IMR-90 (cell line): ENCODE measurements around the gene MCHR2. TPM values are rescaled to one million over a fixed set of nuclear protein-coding genes. Genes with fewer than 3 reads are reported as not detected.

Source experiments
- ATAC-seq: fragments of 200-7000 bp; cut with Tn5 transposase; 2 replicates; pipeline ENCODE4 v1.9.1; 2020; ENCODE audit warnings: low read depth, mild to moderate bottlenecking, moderate library complexity
- BruUV-seq: library from RNA; stranded (reverse); fragments of 400-500 nt; replicated peaks from 2 replicates; lab custom pipeline; 2021; lab: Mats Ljungman, UMichigan
- CTCF ChIA-PET: fragments of 300-600 bp; formaldehyde crosslinking; extraction: SDS; loops from one replicate; lab custom pipeline; 2021; ENCODE audit warnings: antibody characterized with exemption; lab: Yijun Ruan, JAX
- POLR2A ChIA-PET: fragments of 300-600 bp; sonication (Branson Sonifier 250); formaldehyde crosslinking; loops from one replicate; lab custom pipeline; 2022; ENCODE audit warnings: antibody characterized with exemption; ENCODE audit not compliant: unreplicated experiment; lab: Charles Lee
- DNase-seq: peaks from one replicate; pipeline ENCODE4 v3.0.0; 2013
- H2AFZ ChIP-seq: replicated peaks from 2 replicates; pipeline ENCODE3; 2013; ENCODE audit warnings: low read length, mild to moderate bottlenecking; ENCODE audit not compliant: poor library complexity
- H2AK5ac ChIP-seq: 2 replicates; pipeline ENCODE4 v1.6.1; 2013; ENCODE audit warnings: low read depth, low read length, inconsistent platforms
- H2AK9ac ChIP-seq: replicated peaks from 2 replicates; pipeline ENCODE3; 2013; ENCODE audit warnings: mild to moderate bottlenecking, low read depth, low read length, moderate library complexity; ENCODE audit not compliant: poor library complexity
- H2BK120ac ChIP-seq: 2 replicates; pipeline ENCODE4 v1.6.1; 2013; ENCODE audit warnings: low read depth, low read length, inconsistent platforms
- H2BK15ac ChIP-seq: 3 replicates; pipeline ENCODE4 v1.6.1; 2013; ENCODE audit warnings: low read depth, low read length, inconsistent platforms
- H2BK20ac ChIP-seq: 2 replicates; pipeline ENCODE4 v1.6.1; 2013; ENCODE audit warnings: low read depth, mild to moderate bottlenecking, inconsistent platforms, low read length, moderate library complexity
- H2BK5ac ChIP-seq: 2 replicates; pipeline ENCODE4 v1.6.1; 2013; ENCODE audit warnings: mild to moderate bottlenecking, low read depth, low read length, inconsistent platforms; ENCODE audit not compliant: poor library complexity, severe bottlenecking
- H3K14ac ChIP-seq: replicated peaks from 2 replicates; pipeline ENCODE4 v1.6.1; 2013; ENCODE audit warnings: low read depth, low read length, inconsistent platforms
- H3K18ac ChIP-seq: 2 replicates; pipeline ENCODE4 v1.6.1; 2013; ENCODE audit warnings: low read depth, low read length, control low read depth
- H3K23ac ChIP-seq: 2 replicates; pipeline ENCODE4 v1.6.1; 2013; ENCODE audit warnings: low read depth, low read length, inconsistent platforms
- H3K27ac ChIP-seq: 2 replicates; pipeline ENCODE4 v1.5.1; 2013; ENCODE audit warnings: mild to moderate bottlenecking, control low read depth, low read length; ENCODE audit not compliant: insufficient read depth
- H3K27me3 ChIP-seq: 2 replicates; pipeline ENCODE4 v1.6.1; 2013; ENCODE audit warnings: low read length; ENCODE audit not compliant: control insufficient read depth, insufficient read depth
- H3K36me3 ChIP-seq: 2 replicates; pipeline ENCODE4 v1.6.1; 2013; ENCODE audit warnings: low read length, mixed read lengths; ENCODE audit not compliant: control insufficient read depth, insufficient read depth
- H3K4ac ChIP-seq: 2 replicates; pipeline ENCODE4 v1.6.1; 2013; ENCODE audit warnings: low read depth, low read length, inconsistent platforms
- H3K4me1 ChIP-seq: 2 replicates; pipeline ENCODE4 v1.6.1; 2013; ENCODE audit warnings: low read length, mixed read lengths; ENCODE audit not compliant: control insufficient read depth, insufficient read depth
- H3K4me2 ChIP-seq: 2 replicates; pipeline ENCODE4 v1.6.1; 2013; ENCODE audit warnings: low read depth, mild to moderate bottlenecking, control low read depth, low read length, moderate library complexity
- H3K4me3 ChIP-seq: 2 replicates; pipeline ENCODE4 v1.5.1; 2013; ENCODE audit warnings: low read depth, mild to moderate bottlenecking, control low read depth, low read length, moderate library complexity; ENCODE audit not compliant: insufficient read depth
- H3K56ac ChIP-seq: 2 replicates; pipeline ENCODE4 v1.6.1; 2013; ENCODE audit warnings: low read length, inconsistent platforms; ENCODE audit not compliant: insufficient read depth; ENCODE audit errors: extremely low read depth
- H3K79me1 ChIP-seq, 2 experiments: 2 replicates each; pipeline ENCODE4 v1.6.1; 2013; ENCODE audit warnings: low read length in 2 of 2, inconsistent platforms in 1 of 2, low read depth in 1 of 2
- H3K9ac ChIP-seq: 2 replicates; pipeline ENCODE4 v1.6.1; 2013; ENCODE audit warnings: low read depth, low read length, control low read depth
- H3K9me1 ChIP-seq: 2 replicates; pipeline ENCODE4 v1.6.1; 2013; ENCODE audit warnings: low read length, inconsistent platforms; ENCODE audit not compliant: insufficient read depth
- H3K9me3 ChIP-seq: 2 replicates; pipeline ENCODE4 v1.6.1; 2013; ENCODE audit warnings: low read length; ENCODE audit not compliant: control insufficient read depth, insufficient read depth
- H4K20me1 ChIP-seq: 2 replicates; pipeline ENCODE4 v1.6.1; 2013; ENCODE audit warnings: low read length, inconsistent platforms; ENCODE audit not compliant: insufficient read depth
- H4K5ac ChIP-seq: 2 replicates; pipeline ENCODE4 v1.6.1; 2013; ENCODE audit warnings: mild to moderate bottlenecking, low read depth, low read length, control low read depth
- H4K8ac ChIP-seq, 2 experiments: 2 replicates each; pipeline ENCODE4 v1.6.1; 2013; ENCODE audit warnings: low read depth in 2 of 2, low read length in 2 of 2, control low read depth in 1 of 2, inconsistent platforms in 1 of 2
- H4K91ac ChIP-seq: 2 replicates; pipeline ENCODE4 v1.6.1; 2013; ENCODE audit warnings: low read depth, low read length, inconsistent platforms; ENCODE audit not compliant: insufficient read depth
- BHLHE40 ChIP-seq: fragments of 150-350 bp; IDR thresholded peaks from 2 replicates; pipeline ENCODE4 v1.6.1; 2016; ENCODE audit warnings: mild to moderate bottlenecking, low read depth, low read length
- CEBPB ChIP-seq: IDR thresholded peaks from 2 replicates; pipeline ENCODE4 v1.6.1; 2012; ENCODE audit warnings: low read depth, low read length, improper control_type of control experiment
- CHD1 ChIP-seq: IDR thresholded peaks from 2 replicates; pipeline ENCODE4 v1.6.1; 2012; ENCODE audit warnings: low read depth, low read length, improper control_type of control experiment
- FOS ChIP-seq: fragments of 150-350 bp; IDR thresholded peaks from 2 replicates; pipeline ENCODE4 v1.6.1; 2016; ENCODE audit warnings: low read depth, low read length
- MAFK ChIP-seq: IDR thresholded peaks from 2 replicates; pipeline ENCODE4 v1.6.1; 2012; ENCODE audit warnings: low read depth, low read length, improper control_type of control experiment
- MAZ ChIP-seq: IDR thresholded peaks from 2 replicates; pipeline ENCODE4 v1.6.1; 2012; ENCODE audit warnings: low read depth, mild to moderate bottlenecking, low read length, improper control_type of control experiment, moderate library complexity, borderline replicate concordance
- MXI1 ChIP-seq: IDR thresholded peaks from 2 replicates; pipeline ENCODE4 v1.6.1; 2012; ENCODE audit warnings: low read depth, mild to moderate bottlenecking, low read length, moderate library complexity, borderline replicate concordance
- NFE2L2 ChIP-seq: fragments of 150-350 bp; IDR thresholded peaks from 2 replicates; pipeline ENCODE4 v1.6.1; 2016; ENCODE audit warnings: low read depth, mild to moderate bottlenecking, low read length
- POLR2A ChIP-seq: IDR thresholded peaks from 2 replicates; pipeline ENCODE4 v1.6.1; 2012; ENCODE audit warnings: mild to moderate bottlenecking, low read depth, low read length
- RAD21 ChIP-seq: IDR thresholded peaks from 2 replicates; pipeline ENCODE4 v1.6.1; 2012; ENCODE audit warnings: low read length, improper control_type of control experiment
- RCOR1 ChIP-seq: IDR thresholded peaks from 2 replicates; pipeline ENCODE4 v1.6.1; 2012; ENCODE audit warnings: mild to moderate bottlenecking, low read length, improper control_type of control experiment; ENCODE audit not compliant: insufficient replicate concordance
- RFX5 ChIP-seq: IDR thresholded peaks from 2 replicates; pipeline ENCODE4 v1.8.0; 2012; ENCODE audit warnings: low read depth, mild to moderate bottlenecking, low read length, moderate library complexity
- SMC3 ChIP-seq: fragments of 150-350 bp; IDR thresholded peaks from 2 replicates; pipeline ENCODE4 v1.6.1; 2016; ENCODE audit warnings: low read depth, mild to moderate bottlenecking, antibody characterized with exemption, low read length, moderate library complexity
- WGBS, 2 experiments: methylation state at CpG; one replicate each; pipeline versions ENCODE4 v1.1.5 to v1.1.7; 2013; ENCODE audit warnings: missing lambda C conversion rate in 2 of 2; ENCODE audit not compliant: insufficient read length in 1 of 2; ENCODE audit errors: extremely low coverage in 2 of 2; 5-methylcytosine and 5-hydroxymethylcytosine counted together
- dilution Hi-C: fragments of 300-500 bp; cut with HindIII; formaldehyde crosslinking; loops from one replicate; pipeline ENCODE4 v1.14.3; 2018; ENCODE audit warnings: low sequenced_read_pairs; ENCODE audit not compliant: unreplicated experiment
- in situ Hi-C: fragments of 300-500 bp; cut with MboI; formaldehyde crosslinking; loops from 3 replicates; pipeline ENCODE4 v1.14.3; 2019; ENCODE audit warnings: low sequenced_read_pairs, inconsistent platforms, mixed read lengths
- intact Hi-C: fragments of 100-400 bp; cut with micrococcal nuclease; formaldehyde crosslinking; loops from 2 replicates; pipeline ENCODE4 v1.10.0; 2022
- polyA plus RNA-seq, 3 experiments: library from polyadenylated mRNA; depleted of rRNA; stranded (reverse); fragments of >200 nt; gene quantifications; 2 replicates each; pipeline ENCODE4 v1.2.3, GENCODE V29; 2012; ENCODE audit warnings: low replicate concordance in 1 of 3
- total RNA-seq: library from RNA; depleted of rRNA; stranded (reverse); fragments of >200 nt; gene quantifications from 2 replicates; pipeline ENCODE4 v1.2.3, GENCODE V29; 2012
- TF ChIP-seq, protein P1 (sequence below): fragments of 150-350 bp; IDR thresholded peaks from 2 replicates; pipeline ENCODE4 v1.6.1; 2016; ENCODE audit warnings: low read depth, mild to moderate bottlenecking, low read length, moderate library complexity, borderline replicate concordance
- TF ChIP-seq, protein P2 (sequence below): fragments of 150-350 bp; IDR thresholded peaks from 2 replicates; pipeline ENCODE4 v1.6.1; 2017; ENCODE audit warnings: mild to moderate bottlenecking, antibody characterized with exemption, low read length, low read depth
- TF ChIP-seq, protein P3 (sequence below): conservative IDR thresholded peaks from 2 replicates; pipeline ENCODE4 v1.5.1; 2012; ENCODE audit warnings: mild to moderate bottlenecking, low read depth, low read length, improper control_type of control experiment

Gene MCHR2
- total and polyA plus RNA-seq, 2 of the 4 experiments (the other 2 are of a cell fraction), result not detected

DNA sequence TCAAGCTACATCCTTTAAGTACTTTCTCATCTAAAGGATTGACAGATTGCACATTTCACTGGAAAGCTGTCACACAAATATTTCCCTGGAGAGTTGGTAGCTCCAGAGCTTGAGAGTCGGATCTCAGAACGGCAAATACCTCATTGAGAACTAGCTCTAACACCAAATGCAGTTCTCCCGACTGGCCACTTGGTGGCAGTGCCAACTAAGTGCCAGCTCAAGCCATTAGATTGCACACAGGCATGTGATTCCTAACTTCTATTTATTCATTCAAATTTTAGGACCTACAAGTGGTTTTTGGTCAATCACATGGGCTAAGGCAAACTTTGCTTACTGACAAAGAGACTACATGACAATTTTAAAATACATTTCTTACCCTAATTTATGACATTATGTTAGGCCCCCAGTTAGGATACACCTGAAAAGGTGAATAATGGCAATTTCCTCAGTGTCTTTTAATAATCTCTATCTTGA, 7.9 kb upstream of the MCHR2 start:
- POLR2A ChIA-PET, result no interaction called here
- no peak overlapping the region for H4K91ac ChIP-seq
- in situ Hi-C loops, result loop anchor here (5.0 kb wide), 1 partner anchor 90 kb away; no protein-coding TSS in a partner anchor

More for the DNA sequence above, 7.9 kb upstream of the MCHR2 start:
- H3K4ac ChIP-seq, result no peak overlapping the region
- H4K8ac ChIP-seq, result no peak overlapping the region
- no peak overlapping the region for H3K4me3 ChIP-seq
- no peaks in the 10 kb centered on the region for H3K4me1 ChIP-seq
- DNase-seq (peak; percentile 60), ATAC-seq (peak; percentile 98)
- WGBS, 2 experiments, result no CpG with 5 or more reads among the region's 3 CpGs
- no peak overlapping the region for H3K56ac ChIP-seq
- H3K18ac ChIP-seq, result no peak overlapping the region
- no peaks in the 10 kb centered on the region for H3K79me1 ChIP-seq
- H3K9ac ChIP-seq, result no peak overlapping the region
- no peak overlapping the region for H2AK5ac ChIP-seq
- H2BK20ac ChIP-seq, result no peak overlapping the region
- TF ChIP-seq SMC3 (peak; percentile 68), MAZ (no peak), MAFK (no peak), POLR2A (no peak), CHD1 (no peak), FOS (no peak), BHLHE40 (no peak), RCOR1 (no peak), CEBPB (peak; percentile 32; the same call in 1 of the 2 replicates), RFX5 (no peak), MXI1 (no peak), RAD21 (peak; percentile 77), NFE2L2 (no peak)
- TF ChIP-seq, protein P1, sequence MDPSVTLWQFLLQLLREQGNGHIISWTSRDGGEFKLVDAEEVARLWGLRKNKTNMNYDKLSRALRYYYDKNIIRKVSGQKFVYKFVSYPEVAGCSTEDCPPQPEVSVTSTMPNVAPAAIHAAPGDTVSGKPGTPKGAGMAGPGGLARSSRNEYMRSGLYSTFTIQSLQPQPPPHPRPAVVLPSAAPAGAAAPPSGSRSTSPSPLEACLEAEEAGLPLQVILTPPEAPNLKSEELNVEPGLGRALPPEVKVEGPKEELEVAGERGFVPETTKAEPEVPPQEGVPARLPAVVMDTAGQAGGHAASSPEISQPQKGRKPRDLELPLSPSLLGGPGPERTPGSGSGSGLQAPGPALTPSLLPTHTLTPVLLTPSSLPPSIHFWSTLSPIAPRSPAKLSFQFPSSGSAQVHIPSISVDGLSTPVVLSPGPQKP, result no peak
- TF ChIP-seq, protein P2, sequence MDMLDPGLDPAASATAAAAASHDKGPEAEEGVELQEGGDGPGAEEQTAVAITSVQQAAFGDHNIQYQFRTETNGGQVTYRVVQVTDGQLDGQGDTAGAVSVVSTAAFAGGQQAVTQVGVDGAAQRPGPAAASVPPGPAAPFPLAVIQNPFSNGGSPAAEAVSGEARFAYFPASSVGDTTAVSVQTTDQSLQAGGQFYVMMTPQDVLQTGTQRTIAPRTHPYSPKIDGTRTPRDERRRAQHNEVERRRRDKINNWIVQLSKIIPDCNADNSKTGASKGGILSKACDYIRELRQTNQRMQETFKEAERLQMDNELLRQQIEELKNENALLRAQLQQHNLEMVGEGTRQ, result no peak
- TF ChIP-seq, protein P3, sequence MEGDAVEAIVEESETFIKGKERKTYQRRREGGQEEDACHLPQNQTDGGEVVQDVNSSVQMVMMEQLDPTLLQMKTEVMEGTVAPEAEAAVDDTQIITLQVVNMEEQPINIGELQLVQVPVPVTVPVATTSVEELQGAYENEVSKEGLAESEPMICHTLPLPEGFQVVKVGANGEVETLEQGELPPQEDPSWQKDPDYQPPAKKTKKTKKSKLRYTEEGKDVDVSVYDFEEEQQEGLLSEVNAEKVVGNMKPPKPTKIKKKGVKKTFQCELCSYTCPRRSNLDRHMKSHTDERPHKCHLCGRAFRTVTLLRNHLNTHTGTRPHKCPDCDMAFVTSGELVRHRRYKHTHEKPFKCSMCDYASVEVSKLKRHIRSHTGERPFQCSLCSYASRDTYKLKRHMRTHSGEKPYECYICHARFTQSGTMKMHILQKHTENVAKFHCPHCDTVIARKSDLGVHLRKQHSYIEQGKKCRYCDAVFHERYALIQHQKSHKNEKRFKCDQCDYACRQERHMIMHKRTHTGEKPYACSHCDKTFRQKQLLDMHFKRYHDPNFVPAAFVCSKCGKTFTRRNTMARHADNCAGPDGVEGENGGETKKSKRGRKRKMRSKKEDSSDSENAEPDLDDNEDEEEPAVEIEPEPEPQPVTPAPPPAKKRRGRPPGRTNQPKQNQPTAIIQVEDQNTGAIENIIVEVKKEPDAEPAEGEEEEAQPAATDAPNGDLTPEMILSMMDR, result peak; percentile 90
- no peaks in the 10 kb centered on the region for H4K20me1 ChIP-seq
- no peak overlapping the region for H3K23ac ChIP-seq
- no peak overlapping the region for H2AK9ac ChIP-seq
- peaks cover 27% of the 10 kb centered on the region for H3K27me3 ChIP-seq
- no peak overlapping the region for H2BK15ac ChIP-seq
- H3K9me1 ChIP-seq, result no peaks in the 10 kb centered on the region
- intact Hi-C loops, result loop anchor here (1.0 to 5.0 kb wide), 5 partner anchors 70 to 660 kb away; no protein-coding TSS in a partner anchor
- BruUV-seq, result no TSS peak
- H4K5ac ChIP-seq, result no peak overlapping the region
- H3K4me2 ChIP-seq, result no peak overlapping the region
- no peak overlapping the region for H3K27ac ChIP-seq
- H2AFZ ChIP-seq, result no peak overlapping the region
- H3K9me3 ChIP-seq, result no peaks in the 10 kb centered on the region
- no peak overlapping the region for H3K14ac ChIP-seq
- no peaks in the 10 kb centered on the region for H3K36me3 ChIP-seq
- no peak overlapping the region for H2BK120ac ChIP-seq
- dilution Hi-C loops, result no loop called here
- CTCF ChIA-PET, result interaction anchor here (0.6 to 2.6 kb wide), 19 partner anchors 9 to 120 kb away, joined by 3 to 9 read pairs (median 4); no protein-coding TSS in a partner anchor
- H2BK5ac ChIP-seq, result no peak overlapping the region
